H1 (cell line): ENCODE measurements around the gene DYNC1H1. TPM values are rescaled to one million over a fixed set of nuclear protein-coding genes. Genes with fewer than 3 reads are reported as not detected.

Experiments used
- CTCF ChIA-PET: fragments of 300-600 bp; sonication (Branson Sonifier 250); formaldehyde crosslinking; loops from one replicate; lab custom pipeline; 2021; ENCODE audit not compliant: partially characterized antibody; lab: Charles Lee
- POLR2A ChIA-PET: fragments of 300-600 bp; sonication (Branson Sonifier 250); formaldehyde crosslinking; loops from one replicate; lab custom pipeline; 2021; ENCODE audit warnings: inconsistent platforms; ENCODE audit not compliant: partially characterized antibody; lab: Charles Lee
- DNase-seq, 2 experiments: peaks; one replicate each; pipeline versions ENCODE4 v3.0.0 to v3.0.0-alpha.2; 2010 to 2022; ENCODE audit warnings: low spot score in 2 of 2, low read depth in 1 of 2, mixed read lengths in 1 of 2
- FAIRE-seq: peaks from 2 replicates; lab custom pipeline; 2011; peaks lifted over from hg19 to GRCh38; lab: Jason Lieb, UNC
- H2AFZ ChIP-seq: 2 replicates; pipeline ENCODE4 v1.8.1; 2012; ENCODE audit warnings: low read length, inconsistent platforms
- H2AK5ac ChIP-seq: 2 replicates; pipeline ENCODE4 v1.6.1; 2013; ENCODE audit warnings: low read depth, low read length
- H2BK120ac ChIP-seq: replicated peaks from 2 replicates; pipeline ENCODE3; 2013; ENCODE audit warnings: low read depth, low read length, inconsistent platforms
- H2BK12ac ChIP-seq: 2 replicates; pipeline ENCODE4 v1.6.1; 2013; ENCODE audit warnings: low read depth, low read length
- H2BK15ac ChIP-seq: 2 replicates; pipeline ENCODE4 v1.6.1; 2013; ENCODE audit warnings: low read length
- H2BK20ac ChIP-seq: 2 replicates; pipeline ENCODE4 v1.6.1; 2013; ENCODE audit warnings: low read length
- H2BK5ac ChIP-seq: 2 replicates; pipeline ENCODE4 v1.6.1; 2013; ENCODE audit warnings: low read depth, low read length
- H3K14ac ChIP-seq: 2 replicates; pipeline ENCODE4 v1.6.1; 2013; ENCODE audit warnings: inconsistent platforms; ENCODE audit not compliant: insufficient read length
- H3K18ac ChIP-seq: 2 replicates; pipeline ENCODE4 v1.6.1; 2013; ENCODE audit warnings: low read length; ENCODE audit errors: extremely low read depth
- H3K23ac ChIP-seq: 2 replicates; pipeline ENCODE4 v1.6.1; 2013; ENCODE audit warnings: inconsistent platforms; ENCODE audit not compliant: insufficient read length
- H3K23me2 ChIP-seq: 2 replicates; pipeline ENCODE4 v1.6.1; 2013; ENCODE audit warnings: low read depth, low read length
- H3K27ac ChIP-seq: 2 replicates; pipeline ENCODE4 v1.6.1; 2011; ENCODE audit warnings: low read depth, low read length, inconsistent platforms
- H3K27me3 ChIP-seq, 4 experiments: replicated peaks in 1 of 4; 1 replicate in 1 of 4; 2 replicates in 3 of 4; pipeline versions ENCODE4 v1.6.1 to v1.8.1; 2011 to 2013; ENCODE audit warnings: low read length in 3 of 4, mild to moderate bottlenecking in 3 of 4, inconsistent platforms in 2 of 4, mixed read lengths in 2 of 4, moderate library complexity in 1 of 4; ENCODE audit not compliant: control insufficient read depth in 3 of 4, insufficient read depth in 3 of 4; ENCODE audit errors: extremely low read depth in 1 of 4
- H3K36me3 ChIP-seq, 4 experiments: 2 replicates each; pipeline versions ENCODE4 v1.6.1 to v1.8.1; 2011 to 2013; ENCODE audit warnings: mild to moderate bottlenecking in 4 of 4, low read length in 3 of 4, moderate library complexity in 2 of 4, control low read depth in 1 of 4, inconsistent platforms in 1 of 4; ENCODE audit not compliant: insufficient read depth in 4 of 4, control insufficient read depth in 2 of 4
- H3K4ac ChIP-seq: replicated peaks from 2 replicates; pipeline ENCODE3; 2013; ENCODE audit warnings: low read length, low read depth, mixed read lengths, inconsistent platforms; ENCODE audit not compliant: insufficient read length
- H3K4me1 ChIP-seq, 4 experiments: replicated peaks in 1 of 4; 1 replicate in 1 of 4; 2 replicates in 3 of 4; pipeline versions ENCODE4 v1.6.1 to v1.8.1; 2011 to 2013; ENCODE audit warnings: low read length in 3 of 4, inconsistent platforms in 2 of 4, mixed read lengths in 1 of 4; ENCODE audit not compliant: insufficient read depth in 4 of 4, control insufficient read depth in 3 of 4
- H3K4me2 ChIP-seq, 2 experiments: 2 replicates each; pipeline versions ENCODE4 v1.6.1 to v1.8.1; 2011 to 2013; ENCODE audit warnings: low read depth in 2 of 2, low read length in 2 of 2, control low read depth in 1 of 2, inconsistent platforms in 1 of 2, mild to moderate bottlenecking in 1 of 2; ENCODE audit not compliant: insufficient read depth in 1 of 2
- H3K4me3 ChIP-seq, 4 experiments: fragments of 200-600, 300-600 bp in 1 of 4; sonication (generic), shearing (Covaris generic), sonication (Bioruptor Twin) in 1 of 4; 2 replicates each; pipeline versions ENCODE4 v1.5.1 to v1.8.1; 2011 to 2016; ENCODE audit warnings: low read length in 4 of 4, low read depth in 3 of 4, control low read depth in 2 of 4, inconsistent platforms in 2 of 4, mild to moderate bottlenecking in 2 of 4, mixed read lengths in 1 of 4, moderate library complexity in 1 of 4; ENCODE audit not compliant: insufficient read depth in 2 of 4; ENCODE audit errors: extremely low read depth in 1 of 4
- H3K56ac ChIP-seq: replicated peaks from 2 replicates; pipeline ENCODE3; 2013; ENCODE audit warnings: low read depth, mild to moderate bottlenecking, mixed read lengths, low read length, inconsistent platforms; ENCODE audit not compliant: insufficient read length
- H3K79me1 ChIP-seq: 2 replicates; pipeline ENCODE4 v1.6.1; 2013; ENCODE audit warnings: low read depth, low read length, control low read depth
- H3K79me2 ChIP-seq, 2 experiments: 2 replicates each; pipeline versions ENCODE4 v1.6.1 to v1.8.1; 2012 to 2013; ENCODE audit warnings: low read length in 2 of 2, mild to moderate bottlenecking in 2 of 2, inconsistent platforms in 1 of 2; ENCODE audit not compliant: insufficient read depth in 2 of 2, control insufficient read depth in 1 of 2
- H3K9ac ChIP-seq, 4 experiments: replicated peaks in 1 of 4; 1 replicate in 1 of 4; 2 replicates in 3 of 4; pipeline versions ENCODE4 v1.6.1 to v1.8.1; 2011 to 2013; ENCODE audit warnings: low read depth in 3 of 4, low read length in 3 of 4, control low read depth in 2 of 4, mild to moderate bottlenecking in 2 of 4, moderate library complexity in 2 of 4, inconsistent platforms in 1 of 4; ENCODE audit errors: extremely low read depth in 1 of 4
- H3K9me3 ChIP-seq, 2 experiments: 2 replicates each; pipeline versions ENCODE4 v1.6.1 to v1.8.1; 2012 to 2013; ENCODE audit warnings: mild to moderate bottlenecking in 2 of 2, moderate library complexity in 2 of 2, control low read depth in 1 of 2, inconsistent platforms in 1 of 2, low read depth in 1 of 2, low read length in 1 of 2, mixed read lengths in 1 of 2; ENCODE audit not compliant: insufficient read depth in 2 of 2
- H4K20me1 ChIP-seq, 2 experiments: replicated peaks in 1 of 2; 2 replicates each; pipeline versions ENCODE3 to v1.8.1; 2011 to 2013; ENCODE audit warnings: inconsistent platforms in 2 of 2, low read length in 2 of 2, mild to moderate bottlenecking in 1 of 2; ENCODE audit not compliant: insufficient read depth in 2 of 2, control insufficient read depth in 1 of 2
- H4K5ac ChIP-seq: 2 replicates; pipeline ENCODE4 v1.6.1; 2013; ENCODE audit warnings: low read length, low read depth, mixed read lengths, inconsistent platforms; ENCODE audit not compliant: insufficient read length
- H4K8ac ChIP-seq: 2 replicates; pipeline ENCODE4 v1.8.0; 2013; ENCODE audit warnings: mild to moderate bottlenecking, moderate library complexity, low read length, inconsistent platforms; ENCODE audit not compliant: insufficient read depth; ENCODE audit errors: extremely low read depth
- H4K91ac ChIP-seq: replicated peaks from 2 replicates; pipeline ENCODE3; 2013; ENCODE audit warnings: low read length, mixed read lengths, inconsistent platforms; ENCODE audit not compliant: insufficient read length
- EP300 ChIP-seq, 2 experiments: IDR thresholded peaks; 1 replicate in 1 of 2; 2 replicates in 1 of 2; pipeline ENCODE4 v1.6.1; 2011 to 2012; ENCODE audit warnings: low read depth in 2 of 2, low read length in 2 of 2, mild to moderate bottlenecking in 2 of 2, borderline replicate concordance in 1 of 2, inconsistent platforms in 1 of 2, moderate library complexity in 1 of 2
- WGBS, 2 experiments: shearing (Covaris generic) in 1 of 2; methylation state at CpG; one replicate each; pipeline versions ENCODE4 v1.1.6 to v1.1.7; 2013 to 2015; ENCODE audit warnings: low lambda C conversion rate in 2 of 2, mixed read lengths in 2 of 2, inconsistent platforms in 1 of 2, low coverage in 1 of 2, missing lambda C conversion rate in 1 of 2; ENCODE audit not compliant: insufficient replicate concordance in 2 of 2, insufficient coverage in 1 of 2, insufficient read length in 1 of 2; ENCODE audit errors: extremely low coverage in 1 of 2, missing lambda C conversion rate in 1 of 2; 5-methylcytosine and 5-hydroxymethylcytosine counted together
- polyA plus RNA-seq, 7 experiments: library from polyadenylated mRNA; depleted of rRNA in 3 of 7; stranded (reverse) in 5 of 7; unstranded in 2 of 7; fragments of >200 nt in 5 of 7; fragments of 200-250 nt in 2 of 7; gene quantifications; 1 replicate in 5 of 7; 2 replicates in 1 of 7; 4 replicates in 1 of 7; pipeline versions ENCODE4 v1.2.1 to v1.2.3, GENCODE V29; 2011 to 2013; ENCODE audit warnings: missing spikeins in 2 of 7, mixed read lengths in 2 of 7
- total RNA-seq: library from RNA; stranded (reverse); fragmentation: NEBNext Ultra II Directional; extraction: Animal tissue kit (Norgen Biotek cat#: 25700); gene quantifications from 2 replicates; pipeline ENCODE4 v1.2.1, GENCODE V29; 2021

DYNC1H1 gene
- total and polyA plus RNA-seq, 2 of the 8 experiments (the other 6 are each of a cell fraction or from before 2014, with no cell fraction given) = 238 to 387 TPM

DNA sequence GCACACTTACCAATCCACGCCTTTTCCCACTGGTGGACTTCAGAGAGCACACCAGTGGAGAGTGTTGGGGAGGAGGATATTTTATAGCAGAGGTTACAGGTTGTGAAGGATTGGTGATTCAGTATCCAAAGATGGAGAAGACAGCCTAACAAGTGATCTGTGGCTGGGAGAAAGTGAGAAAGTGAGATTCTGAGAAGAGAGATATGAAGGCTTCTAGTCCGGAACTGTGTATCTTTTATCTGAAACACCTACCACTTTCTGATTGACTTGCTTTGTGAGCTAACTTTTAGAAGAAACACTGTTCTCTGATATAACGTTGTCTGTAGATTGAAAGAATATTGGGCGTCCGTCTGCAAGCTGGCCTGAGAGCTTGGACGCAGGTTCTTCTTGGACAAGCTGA lies 24.0 kb downstream of the DYNC1H1 start:
- no peaks in the 10 kb centered on the region for H3K23me2 ChIP-seq
- no peaks in the 10 kb centered on the region for H3K79me2 ChIP-seq
- H3K18ac ChIP-seq = no peak overlapping the region
- WGBS, 2 experiments = 85% methylated on average over 6 of the region's 6 CpGs; no CpG with 5 or more reads in 1 of the 2 experiments
- H4K91ac ChIP-seq = no peak overlapping the region
- H3K79me1 ChIP-seq = no peaks in the 10 kb centered on the region; the same call in 1 of the 2 replicates
- no peak overlapping the region for H2BK5ac ChIP-seq
- no peaks in the 10 kb centered on the region for H3K9me3 ChIP-seq
- no peak overlapping the region for H4K8ac ChIP-seq
- FAIRE-seq = no peak
- H3K4ac ChIP-seq = no peak overlapping the region
- no peak overlapping the region for H2AK5ac ChIP-seq
- H3K4me1 ChIP-seq = no peaks in the 10 kb centered on the region
- H2BK15ac ChIP-seq = no peak overlapping the region
- no peak overlapping the region for H2AFZ ChIP-seq
- H3K4me3 ChIP-seq = no peak overlapping the region
- ChIA-PET CTCF (no interaction called here), POLR2A (no interaction called here)
- no peaks in the 10 kb centered on the region for H3K27me3 ChIP-seq
- H3K14ac ChIP-seq = no peak overlapping the region
- H2BK12ac ChIP-seq = no peak overlapping the region
- no peak for DNase-seq
- no peak overlapping the region for H2BK120ac ChIP-seq
- H3K56ac ChIP-seq = no peak overlapping the region
- no peak for TF ChIP-seq EP300 (IDR thresholded peaks at IDR 0.05; ENCODE audit: borderline replicate concordance in 1 of 2, low read depth in 2 of 2, low read length in 2 of 2)
- H3K9ac ChIP-seq = no peak overlapping the region
- H4K20me1 ChIP-seq = peaks cover 9 to 15% of the 10 kb centered on the region in 2 experiments
- H3K27ac ChIP-seq = no peak overlapping the region
- no peak overlapping the region for H3K4me2 ChIP-seq
- H4K5ac ChIP-seq = no peak overlapping the region
- H3K36me3 ChIP-seq = peaks cover 45 to 84% (median 78%) of the 10 kb centered on the region in 4 experiments
- no peak overlapping the region for H3K23ac ChIP-seq
- no peak overlapping the region for H2BK20ac ChIP-seq
